Testis (tissue), 3 donors: Measurements from ENCODE around the gene ZGPAT. TPM values are rescaled to one million over a fixed set of nuclear protein-coding genes. Genes with fewer than 3 reads are reported as not detected.
A peak's percentile ranks its signal among the peaks of the same experiment; 100 is the strongest.

ENCODE experiments used
- DNase-seq: peaks from one replicate; pipeline ENCODE4 v3.0.0-alpha.2; 2019
- H3K27ac ChIP-seq, 2 donors: fragments of 200-600 bp; sonication (generic); one replicate each; pipeline ENCODE4 v1.5.1; 2019
- H3K27me3 ChIP-seq: fragments of 200-600 bp; sonication (generic); one replicate; pipeline ENCODE4 v1.5.1; 2019
- H3K36me3 ChIP-seq: fragments of 200-600 bp; sonication (generic); one replicate; pipeline ENCODE4 v1.5.1; 2017; ENCODE audit warnings: low read depth; ENCODE audit errors: missing control alignments
- H3K4me1 ChIP-seq: fragments of 200-600 bp; sonication (generic); one replicate; pipeline ENCODE4 v1.5.1; 2019
- H3K4me3 ChIP-seq, 2 donors: fragments of 200-600 bp; sonication (generic); one replicate each; pipeline ENCODE4 v1.5.1; 2017 to 2019
- H3K9me3 ChIP-seq: fragments of 200-600 bp; sonication (generic); one replicate; pipeline ENCODE4 v1.5.1; 2017
- CTCF ChIP-seq, 3 experiments: fragments of 450-650 bp in 2 of 3; fragments of 200-600 bp in 1 of 3; sonication (generic) in 1 of 3; IDR thresholded peaks; one replicate each; pipeline ENCODE4 v1.5.1; 2016 to 2019; ENCODE audit warnings: antibody characterized with exemption in 3 of 3, mild to moderate bottlenecking in 2 of 3, moderate library complexity in 1 of 3
- POLR2A ChIP-seq: fragments of 450-650 bp; IDR thresholded peaks from one replicate; pipeline ENCODE4 v1.6.1; 2017; ENCODE audit warnings: antibody characterized with exemption, mild to moderate bottlenecking, moderate library complexity
- WGBS, 2 donors: methylation state at CpG; one replicate each; pipeline ENCODE4 v1.1.5; 2018; 5-methylcytosine and 5-hydroxymethylcytosine counted together
- intact Hi-C: fragments of 100-400 bp; cut with DNase I; formaldehyde crosslinking; loops from one replicate; pipeline ENCODE4 v1.15.1; 2023; ENCODE audit warnings: low total_unique reads
- polyA plus RNA-seq: library from polyadenylated mRNA; stranded (reverse); fragments of 350-450 nt; fragmentation: Illumina TruSeq; extraction: RNeasy Lipid Tissue Mini Kit (QIAGEN cat#74804); gene quantifications from one replicate; pipeline ENCODE4 v1.2.3, GENCODE V29; 2014; ENCODE audit warnings: low read depth, low replicate concordance; ENCODE audit not compliant: insufficient read depth
- total RNA-seq, 2 donors: library from RNA; depleted of rRNA; stranded (reverse); fragments of >200 nt; gene quantifications; one replicate each; pipeline ENCODE4 v1.2.3, GENCODE V29; 2016

ZGPAT gene
- total and polyA plus RNA-seq, 3 donors from 2014 or later: 43.1 to 57.3 (median 53.1) TPM

GRCh38 chr20:63706852-63707557, 834 bp upstream of the ZGPAT start:
- H3K36me3 ChIP-seq: no peaks in the 10 kb centered on the region
- intact Hi-C loops: no loop called here

GRCh38 chr20:63708301-63709148, 686 bp downstream of the ZGPAT start:
- TF ChIP-seq POLR2A: no peak
- TF ChIP-seq CTCF (IDR thresholded peaks at IDR 0.05): no peak
- WGBS, 2 donors: 19 to 30% methylated on average over 24 to 65 of the region's 67 CpGs
- peak overlapping the region; percentile 94 to 97 for H3K4me3 ChIP-seq
- H3K27me3 ChIP-seq: no peaks in the 10 kb centered on the region
- peak; percentile 48 for DNase-seq
- H3K9me3 ChIP-seq: no peaks in the 10 kb centered on the region
- H3K36me3 ChIP-seq: no peaks in the 10 kb centered on the region
- H3K4me1 ChIP-seq: peaks cover 28% of the 10 kb centered on the region
- H3K27ac ChIP-seq: peak overlapping the region; percentile 76 to 85
- intact Hi-C loops: no loop called here

More at GRCh38 chr20:63706852-63707557, 834 bp upstream of the ZGPAT start:
- Histone ChIP-seq H3K4me3 (peak overlapping the region; percentile 94 to 97), H3K27ac (peak overlapping the region; percentile 76 to 85), H3K27me3 (no peaks in the 10 kb centered on the region), H3K9me3 (no peaks in the 10 kb centered on the region), H3K4me1 (peaks cover 28% of the 10 kb centered on the region)
- 0 to 1% methylated on average over 1 to 51 of the region's 56 CpGs for WGBS, 2 donors
- peak; percentile 71 for DNase-seq
- no peak for TF ChIP-seq POLR2A
- peak in 1 of 3 experiments; percentile 44 for TF ChIP-seq CTCF (IDR thresholded peaks at IDR 0.05)

- intact Hi-C loops: no loop called here
- Histone ChIP-seq H3K36me3 (no peaks in the 10 kb centered on the region), H3K4me1 (peaks cover 28% of the 10 kb centered on the region), H3K4me3 (peak overlapping the region in 1 of 2 donors; percentile 97), H3K9me3 (no peaks in the 10 kb centered on the region), H3K27ac (peak overlapping the region in 1 of 2 donors; percentile 76), H3K27me3 (no peaks in the 10 kb centered on the region)
- DNase-seq: no peak
- 52 to 82% methylated on average over 4 to 17 of the region's 17 CpGs for WGBS, 2 donors
- TF ChIP-seq POLR2A (no peak), CTCF (IDR thresholded peaks at IDR 0.05) (no peak)
Observed at GRCh38 chr20:63709149-63709527, 1.3 kb downstream of the ZGPAT start.

GRCh38 chr20:63711085-63711645, 3.3 kb downstream of the ZGPAT start:
- 69 to 85% methylated on average over 11 to 12 of the region's 12 CpGs for WGBS, 2 donors
- no peaks in the 10 kb centered on the region for H3K36me3 ChIP-seq

More at GRCh38 chr20:63711085-63711645, 3.3 kb downstream of the ZGPAT start:
- Histone ChIP-seq H3K4me3 (no peak overlapping the region), H3K4me1 (peaks cover 26% of the 10 kb centered on the region), H3K27ac (peak overlapping the region in 1 of 2 donors; percentile 70), H3K9me3 (no peaks in the 10 kb centered on the region), H3K27me3 (no peaks in the 10 kb centered on the region)
- TF ChIP-seq POLR2A: no peak
- no peak for TF ChIP-seq CTCF (IDR thresholded peaks at IDR 0.05)
- intact Hi-C loops: no loop called here
- DNase-seq: peak; percentile 54
